ENCODE data around the gene ZNF57.

DNA sequence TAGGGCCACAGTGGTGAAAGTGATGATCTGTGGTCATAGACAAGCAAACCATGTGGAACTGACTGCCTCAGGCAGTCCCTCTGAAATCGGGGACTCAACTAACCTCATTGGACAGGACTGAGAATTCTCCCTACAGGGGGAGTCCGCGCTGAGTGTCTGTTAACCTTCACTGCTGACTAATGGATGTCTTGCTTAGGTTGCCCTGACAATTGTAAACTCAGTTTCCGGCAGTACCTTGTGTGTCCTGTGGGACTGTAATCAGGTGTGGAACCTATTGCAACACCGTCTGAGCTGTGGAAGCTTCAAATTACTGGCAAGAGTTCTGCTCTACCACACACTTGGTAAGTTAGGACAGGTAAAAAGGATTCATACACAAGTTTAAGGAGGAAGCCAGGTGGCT, 22.3 kb downstream of the ZNF57 start:
- no peak for TF ChIP-seq POLR2AphosphoS5 (IDR thresholded peaks at IDR 0.05; ENCODE audit: low read depth, low read length)
- TF ChIP-seq, protein P1, sequence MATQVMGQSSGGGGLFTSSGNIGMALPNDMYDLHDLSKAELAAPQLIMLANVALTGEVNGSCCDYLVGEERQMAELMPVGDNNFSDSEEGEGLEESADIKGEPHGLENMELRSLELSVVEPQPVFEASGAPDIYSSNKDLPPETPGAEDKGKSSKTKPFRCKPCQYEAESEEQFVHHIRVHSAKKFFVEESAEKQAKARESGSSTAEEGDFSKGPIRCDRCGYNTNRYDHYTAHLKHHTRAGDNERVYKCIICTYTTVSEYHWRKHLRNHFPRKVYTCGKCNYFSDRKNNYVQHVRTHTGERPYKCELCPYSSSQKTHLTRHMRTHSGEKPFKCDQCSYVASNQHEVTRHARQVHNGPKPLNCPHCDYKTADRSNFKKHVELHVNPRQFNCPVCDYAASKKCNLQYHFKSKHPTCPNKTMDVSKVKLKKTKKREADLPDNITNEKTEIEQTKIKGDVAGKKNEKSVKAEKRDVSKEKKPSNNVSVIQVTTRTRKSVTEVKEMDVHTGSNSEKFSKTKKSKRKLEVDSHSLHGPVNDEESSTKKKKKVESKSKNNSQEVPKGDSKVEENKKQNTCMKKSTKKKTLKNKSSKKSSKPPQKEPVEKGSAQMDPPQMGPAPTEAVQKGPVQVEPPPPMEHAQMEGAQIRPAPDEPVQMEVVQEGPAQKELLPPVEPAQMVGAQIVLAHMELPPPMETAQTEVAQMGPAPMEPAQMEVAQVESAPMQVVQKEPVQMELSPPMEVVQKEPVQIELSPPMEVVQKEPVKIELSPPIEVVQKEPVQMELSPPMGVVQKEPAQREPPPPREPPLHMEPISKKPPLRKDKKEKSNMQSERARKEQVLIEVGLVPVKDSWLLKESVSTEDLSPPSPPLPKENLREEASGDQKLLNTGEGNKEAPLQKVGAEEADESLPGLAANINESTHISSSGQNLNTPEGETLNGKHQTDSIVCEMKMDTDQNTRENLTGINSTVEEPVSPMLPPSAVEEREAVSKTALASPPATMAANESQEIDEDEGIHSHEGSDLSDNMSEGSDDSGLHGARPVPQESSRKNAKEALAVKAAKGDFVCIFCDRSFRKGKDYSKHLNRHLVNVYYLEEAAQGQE (IDR thresholded peaks at IDR 0.05; ENCODE audit: insufficient read depth in 1 of 2, low read depth in 2 of 2, low read length in 2 of 2) = no peak

All from PFSK-1 (cell line).